PC-9 (cell line): ENCODE results near the gene SLC9A9. TPM values are rescaled to one million over a fixed set of nuclear protein-coding genes. Genes with fewer than 3 reads are reported as not detected.

Experiments used
- BruUV-seq: library from RNA; stranded (reverse); fragments of 400-500 nt; replicated peaks from 2 replicates; lab custom pipeline; 2021; lab: Mats Ljungman, UMichigan
- CTCF ChIA-PET: fragments of 300-600 bp; sonication (Branson Sonifier 250); formaldehyde crosslinking; loops from one replicate; lab custom pipeline; 2022; ENCODE audit warnings: antibody characterized with exemption; lab: Charles Lee
- POLR2A ChIA-PET: fragments of 300-600 bp; sonication (Branson Sonifier 250); formaldehyde crosslinking; loops from one replicate; lab custom pipeline; 2022; ENCODE audit warnings: antibody characterized with exemption; ENCODE audit not compliant: unreplicated experiment; lab: Charles Lee
- DNase-seq, 2 experiments: peaks; one replicate each; pipeline versions ENCODE4 v3.0.0 to v3.0.0-alpha.2; 2015 to 2022; ENCODE audit warnings: mixed read lengths in 1 of 2
- H2AFZ ChIP-seq: fragments of 200-600 bp; sonication (generic); 2 replicates; pipeline ENCODE4 v1.8.1; 2017; ENCODE audit warnings: antibody characterized with exemption
- H3F3A ChIP-seq: fragments of 200-600 bp; sonication (generic); 2 replicates; pipeline ENCODE4 v1.8.1; 2017; ENCODE audit warnings: antibody characterized with exemption, mild to moderate bottlenecking, low read depth; ENCODE audit not compliant: insufficient read depth
- H3K27ac ChIP-seq: fragments of 200-600 bp; sonication (generic); 2 replicates; pipeline ENCODE4 v1.6.1; 2016; ENCODE audit warnings: mixed run types
- H3K27me3 ChIP-seq: fragments of 200-600 bp; sonication (generic); 2 replicates; pipeline ENCODE4 v1.6.1; 2016; ENCODE audit warnings: low read depth, mixed run types; ENCODE audit not compliant: insufficient read depth
- H3K36me3 ChIP-seq: fragments of 200-600 bp; sonication (generic); 2 replicates; pipeline ENCODE4 v1.6.1; 2016; ENCODE audit warnings: low read depth, mixed run types
- H3K4me1 ChIP-seq: fragments of 200-600 bp; sonication (generic); replicated peaks from 2 replicates; pipeline ENCODE4 v1.6.1; 2016; ENCODE audit warnings: mixed run types; ENCODE audit not compliant: insufficient read depth
- H3K4me2 ChIP-seq: fragments of 200-600 bp; sonication (generic); 2 replicates; pipeline ENCODE4 v1.6.1; 2017; ENCODE audit warnings: mixed run types
- H3K4me3 ChIP-seq: fragments of 200-600 bp; sonication (generic); 2 replicates; pipeline ENCODE4 v1.6.1; 2016; ENCODE audit warnings: mixed run types
- H3K79me2 ChIP-seq: fragments of 200-600 bp; sonication (generic); 2 replicates; pipeline ENCODE4 v1.6.1; 2017; ENCODE audit warnings: low read depth, mixed run types
- H3K9me2 ChIP-seq: fragments of 200-600 bp; sonication (generic); 2 replicates; pipeline ENCODE4 v1.8.1; 2017; ENCODE audit warnings: mild to moderate bottlenecking; ENCODE audit not compliant: insufficient read depth
- H3K9me3 ChIP-seq: fragments of 200-600 bp; sonication (generic); 2 replicates; pipeline ENCODE4 v1.8.1; 2016; ENCODE audit warnings: low read depth; ENCODE audit not compliant: insufficient read depth
- H4K20me1 ChIP-seq: fragments of 200-600 bp; sonication (generic); 2 replicates; pipeline ENCODE4 v1.8.1; 2017; ENCODE audit not compliant: insufficient read depth
- EZH2 ChIP-seq: fragments of 200-600 bp; sonication (generic); IDR thresholded peaks from 2 replicates; pipeline ENCODE4 v1.8.0; 2017; ENCODE audit warnings: antibody characterized with exemption, low read depth
- intact Hi-C: fragments of 100-400 bp; cut with micrococcal nuclease; formaldehyde crosslinking; loops from one replicate; pipeline ENCODE4 v1.10.0; 2022; ENCODE audit not compliant: unreplicated experiment
- total RNA-seq: library from RNA; stranded (reverse); gene quantifications from 2 replicates; pipeline ENCODE4 v1.2.3, GENCODE V29; 2021
- TF ChIP-seq, protein P1 (sequence below): fragments of 200-600 bp; sonication (generic); conservative IDR thresholded peaks from 2 replicates; pipeline ENCODE4 v1.6.1; 2017; ENCODE audit warnings: mixed run types, antibody characterized with exemption, mild to moderate bottlenecking, moderate library complexity

Gene SLC9A9
- total RNA-seq, 1 experiment from 2014 or later, result 1.7 TPM

DNA sequence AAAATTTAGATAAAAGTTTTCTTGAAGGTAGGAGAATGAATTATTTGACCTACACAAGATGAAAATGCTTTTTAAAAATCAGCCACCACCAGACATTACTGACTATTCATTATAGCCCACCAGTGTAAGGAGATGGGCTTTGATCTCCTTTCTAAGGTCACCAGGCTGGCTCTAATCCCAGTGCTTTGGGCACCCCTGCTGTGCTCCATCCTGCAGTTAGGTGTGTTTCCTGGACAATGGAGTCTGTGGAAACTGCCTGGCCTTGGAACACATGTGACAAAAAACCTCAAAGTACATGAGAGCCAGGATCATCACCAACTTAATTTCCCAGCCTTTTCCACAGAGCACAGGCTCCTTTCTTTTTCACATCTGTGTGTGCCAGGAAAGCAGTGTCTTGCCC is 467.8 kb downstream of the SLC9A9 start:
- CTCF ChIA-PET, result no interaction called here
- Histone ChIP-seq H3K27me3 (no peaks in the 10 kb centered on the region), H3F3A (no peaks in the 10 kb centered on the region), H3K4me3 (no peak overlapping the region), H2AFZ (no peak overlapping the region), H4K20me1 (no peaks in the 10 kb centered on the region), H3K9me2 (no peaks in the 10 kb centered on the region), H3K9me3 (no peaks in the 10 kb centered on the region; the same call in 1 of the 2 replicates), H3K4me1 (no peaks in the 10 kb centered on the region), H3K27ac (no peak overlapping the region), H3K4me2 (no peak overlapping the region), H3K36me3 (no peaks in the 10 kb centered on the region), H3K79me2 (no peaks in the 10 kb centered on the region)
- POLR2A ChIA-PET, result no interaction called here
- intact Hi-C loops, result no loop called here
- DNase-seq, result no peak
- TF ChIP-seq EZH2, result no peak
- TF ChIP-seq, protein P1, sequence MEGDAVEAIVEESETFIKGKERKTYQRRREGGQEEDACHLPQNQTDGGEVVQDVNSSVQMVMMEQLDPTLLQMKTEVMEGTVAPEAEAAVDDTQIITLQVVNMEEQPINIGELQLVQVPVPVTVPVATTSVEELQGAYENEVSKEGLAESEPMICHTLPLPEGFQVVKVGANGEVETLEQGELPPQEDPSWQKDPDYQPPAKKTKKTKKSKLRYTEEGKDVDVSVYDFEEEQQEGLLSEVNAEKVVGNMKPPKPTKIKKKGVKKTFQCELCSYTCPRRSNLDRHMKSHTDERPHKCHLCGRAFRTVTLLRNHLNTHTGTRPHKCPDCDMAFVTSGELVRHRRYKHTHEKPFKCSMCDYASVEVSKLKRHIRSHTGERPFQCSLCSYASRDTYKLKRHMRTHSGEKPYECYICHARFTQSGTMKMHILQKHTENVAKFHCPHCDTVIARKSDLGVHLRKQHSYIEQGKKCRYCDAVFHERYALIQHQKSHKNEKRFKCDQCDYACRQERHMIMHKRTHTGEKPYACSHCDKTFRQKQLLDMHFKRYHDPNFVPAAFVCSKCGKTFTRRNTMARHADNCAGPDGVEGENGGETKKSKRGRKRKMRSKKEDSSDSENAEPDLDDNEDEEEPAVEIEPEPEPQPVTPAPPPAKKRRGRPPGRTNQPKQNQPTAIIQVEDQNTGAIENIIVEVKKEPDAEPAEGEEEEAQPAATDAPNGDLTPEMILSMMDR, result no peak
- no TSS peak for BruUV-seq

- no peaks in the 10 kb centered on the region for H3K4me1 ChIP-seq
- no peaks in the 10 kb centered on the region for H4K20me1 ChIP-seq
- H3K36me3 ChIP-seq, result no peaks in the 10 kb centered on the region
- H2AFZ ChIP-seq, result no peak overlapping the region
- no peak for DNase-seq
- H3F3A ChIP-seq, result no peaks in the 10 kb centered on the region
- intact Hi-C loops, result no loop called here
- TF ChIP-seq EZH2, result no peak
- TF ChIP-seq, protein P1, result no peak
- no peaks in the 10 kb centered on the region for H3K9me3 ChIP-seq
- H3K27me3 ChIP-seq, result no peaks in the 10 kb centered on the region
- no peaks in the 10 kb centered on the region for H3K9me2 ChIP-seq
- no peak overlapping the region for H3K27ac ChIP-seq
- POLR2A ChIA-PET, result no interaction called here
- BruUV-seq, result no TSS peak
- H3K4me3 ChIP-seq, result no peak overlapping the region
- no peaks in the 10 kb centered on the region for H3K79me2 ChIP-seq
- no peak overlapping the region for H3K4me2 ChIP-seq
- CTCF ChIA-PET, result no interaction called here
Observed at GRCh38 chr3:143375698-143376097, 472.6 kb downstream of the SLC9A9 start.

GRCh38 chr3:143367171-143367570 is 481.1 kb downstream of the SLC9A9 start:
- H3F3A ChIP-seq, result no peaks in the 10 kb centered on the region
- BruUV-seq, result no TSS peak
- H3K9me3 ChIP-seq, result no peaks in the 10 kb centered on the region
- CTCF ChIA-PET, result no interaction called here
- no peaks in the 10 kb centered on the region for H3K27me3 ChIP-seq
- no peak overlapping the region for H3K4me3 ChIP-seq
- H3K79me2 ChIP-seq, result no peaks in the 10 kb centered on the region
- no peak for DNase-seq
- POLR2A ChIA-PET, result no interaction called here
- no peak for TF ChIP-seq EZH2
- TF ChIP-seq, protein P1, result no peak
- no peaks in the 10 kb centered on the region for H3K36me3 ChIP-seq
- no peak overlapping the region for H2AFZ ChIP-seq
- H3K4me1 ChIP-seq, result no peaks in the 10 kb centered on the region
- no peak overlapping the region for H3K27ac ChIP-seq
- intact Hi-C loops, result no loop called here
- no peak overlapping the region for H3K4me2 ChIP-seq
- no peaks in the 10 kb centered on the region for H4K20me1 ChIP-seq
- H3K9me2 ChIP-seq, result no peaks in the 10 kb centered on the region
